NCI-H187 treated with DMSO at 0.1 percent for 48 hours (cell line): ENCODE measurements around the gene BCL2L15.

Source experiments
- DNase-seq: peaks from one replicate; lab custom pipeline; 2025; lab: John Stamatoyannopoulos, UW

Gene BCL2L15

DNA sequence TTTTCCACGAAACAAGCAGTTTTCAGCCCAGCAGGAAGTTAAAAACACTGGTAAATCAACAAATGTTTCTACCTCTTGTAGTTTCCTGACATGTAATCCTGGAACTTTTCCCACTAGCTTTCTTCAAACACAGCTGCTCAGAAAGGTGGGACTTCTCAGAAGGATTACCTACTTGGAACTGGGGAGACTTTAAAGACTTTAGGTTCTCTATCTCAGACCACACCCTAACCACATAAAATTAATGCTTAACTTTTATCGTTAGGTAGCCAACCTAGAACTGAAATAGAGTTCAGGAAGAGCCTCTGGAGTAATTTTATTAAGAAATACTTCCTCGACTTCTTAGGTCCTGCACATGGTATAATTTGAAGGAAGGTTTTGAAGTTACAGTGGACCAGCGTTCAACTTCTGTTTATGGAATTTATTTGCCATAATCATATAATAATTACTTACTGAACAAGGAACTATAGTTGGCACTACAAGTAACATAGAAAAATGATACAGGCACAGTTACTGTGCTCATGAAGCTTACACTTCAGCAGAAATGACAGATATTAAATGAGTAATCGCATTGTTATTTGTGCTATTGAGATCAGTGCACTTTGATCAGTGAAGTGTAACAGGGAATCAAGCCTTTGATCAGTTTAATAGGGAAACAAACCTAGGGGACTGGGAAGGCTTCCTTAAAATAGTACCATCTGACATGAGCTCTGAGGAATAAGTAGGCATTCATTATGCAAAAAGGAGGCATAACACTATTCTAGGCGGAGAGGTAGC, at the start of gene BCL2L15:
TSS of gene BCL2L15 (minus strand) at position 180 of the 774 bp plus-strand sequence. CDS start 206 bp downstream, outside the sequence.
- no peak for DNase-seq

DNA sequence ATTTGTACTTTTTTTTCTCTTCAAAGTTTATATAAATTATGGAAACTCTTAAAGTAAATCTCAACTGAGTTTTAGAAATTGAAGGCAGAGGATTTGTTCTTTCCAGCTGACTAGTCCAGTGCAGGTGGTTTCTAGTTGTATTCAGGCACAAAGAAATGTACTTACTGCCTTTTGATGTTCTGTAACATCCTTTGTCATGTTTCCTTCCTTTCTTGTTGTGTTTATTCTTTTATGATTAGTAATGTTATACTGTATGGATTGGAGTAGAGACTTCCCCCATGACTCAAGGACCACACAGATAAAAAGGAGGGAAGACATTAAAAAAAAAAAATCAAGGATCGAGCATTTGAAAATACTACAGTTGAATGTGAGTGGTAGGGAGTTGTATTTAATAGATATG, 49.8 kb upstream of the BCL2L15 start:
- DNase-seq: no peak

DNA sequence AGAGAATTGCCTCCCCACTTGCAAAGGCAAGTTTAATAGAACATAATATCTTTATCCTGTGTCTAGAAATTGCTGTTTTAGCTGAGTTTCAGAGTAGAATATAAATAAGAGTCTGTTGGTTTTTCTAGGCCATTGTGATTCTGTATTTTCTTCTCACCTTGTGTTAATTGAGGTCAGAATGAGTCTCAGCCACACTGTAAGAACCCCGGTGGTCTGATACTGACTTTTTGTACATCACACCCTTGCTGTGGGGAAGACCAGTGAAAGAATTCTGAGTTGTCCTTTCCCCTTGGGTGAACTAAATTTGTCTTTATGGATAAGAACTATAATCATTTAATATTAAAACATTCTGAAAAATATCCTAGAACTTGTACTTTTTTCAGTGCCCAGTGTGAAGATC, 48.6 kb upstream of the BCL2L15 start:
- no peak for DNase-seq

DNA sequence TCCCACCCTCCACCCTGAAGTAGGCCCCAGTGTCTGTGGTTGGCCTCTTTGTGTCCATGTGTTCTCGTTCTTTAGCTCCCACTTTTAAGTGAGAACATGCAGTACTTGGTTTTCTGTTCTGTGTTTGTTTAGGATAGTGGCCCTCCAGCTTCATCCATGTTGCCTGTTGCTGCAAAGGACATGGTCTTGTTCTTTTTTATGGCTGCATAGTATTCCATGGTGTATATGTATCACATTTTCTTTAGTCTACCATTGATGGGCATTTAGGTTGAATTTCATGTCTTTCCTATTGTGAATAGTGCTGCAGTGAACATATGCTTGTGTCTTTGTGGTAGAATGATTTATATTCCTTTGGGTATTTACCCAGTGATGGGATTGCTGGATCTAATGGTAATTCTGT, 47.8 kb upstream of the BCL2L15 start:
- no peak for DNase-seq

DNA sequence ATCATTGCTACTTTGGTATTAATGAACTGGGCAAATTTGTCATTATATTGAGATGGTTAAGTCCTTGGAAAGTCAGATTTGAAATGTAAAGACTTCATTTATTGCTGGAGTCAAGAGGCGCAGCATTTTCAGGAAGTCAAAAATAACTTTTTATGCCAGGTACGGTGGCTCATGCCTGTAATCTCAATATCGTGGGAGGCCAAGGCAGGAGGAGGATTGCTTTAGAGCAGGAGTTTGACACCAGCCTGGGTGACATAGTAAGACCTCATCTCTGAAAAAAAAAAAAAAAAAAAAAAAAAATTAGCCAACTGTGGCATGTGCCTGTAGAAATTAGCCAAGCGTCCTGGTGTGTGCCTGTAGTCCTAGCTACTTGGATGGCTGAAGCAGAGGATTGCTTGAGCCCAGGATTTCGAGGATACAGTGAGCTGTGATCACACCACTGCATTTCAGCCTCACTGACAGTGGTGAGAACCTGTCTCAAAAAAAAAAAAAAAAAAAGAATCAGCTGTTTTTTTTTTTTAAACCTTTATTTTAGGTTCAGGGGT, 47.2 kb upstream of the BCL2L15 start:
- no peak for DNase-seq

DNA sequence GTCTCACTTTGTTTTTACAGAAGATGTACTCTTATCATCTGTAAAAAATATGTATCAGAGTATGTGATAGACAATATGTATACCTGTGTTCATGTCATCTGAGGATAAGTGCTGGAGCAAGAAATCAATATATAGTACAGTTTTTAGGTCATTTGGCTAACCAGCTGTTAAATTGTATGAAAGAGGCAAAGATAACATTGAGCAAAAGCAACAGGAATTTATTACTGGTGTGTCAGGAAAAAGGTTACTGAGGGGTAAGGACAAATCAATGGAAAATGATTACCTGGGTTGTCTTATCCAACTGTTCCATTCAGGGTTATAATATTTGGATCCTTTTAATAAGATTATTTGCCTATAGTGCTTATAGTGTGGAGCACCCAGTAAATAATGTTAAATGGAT, 46.6 kb upstream of the BCL2L15 start:
- DNase-seq: no peak

DNA sequence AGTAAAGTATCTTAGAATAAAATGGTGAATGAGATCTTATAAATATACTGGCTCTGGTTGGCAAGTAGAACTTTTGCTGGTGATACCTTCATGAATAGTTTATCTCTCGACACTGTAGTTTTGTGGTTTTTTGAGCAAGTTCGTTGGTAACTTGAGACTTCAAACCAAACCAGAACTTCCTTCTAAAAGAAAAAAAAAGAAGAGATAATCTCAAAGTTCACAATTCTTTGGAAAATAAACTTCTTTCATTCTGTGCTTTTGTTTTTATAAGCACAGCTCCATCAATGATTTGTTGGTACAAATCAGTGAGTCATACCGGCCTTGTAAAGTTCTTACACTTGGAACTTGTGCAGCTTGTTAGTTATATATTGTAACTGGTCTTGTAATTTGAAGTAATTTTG, 44.1 kb upstream of the BCL2L15 start:
- DNase-seq: no peak

DNA sequence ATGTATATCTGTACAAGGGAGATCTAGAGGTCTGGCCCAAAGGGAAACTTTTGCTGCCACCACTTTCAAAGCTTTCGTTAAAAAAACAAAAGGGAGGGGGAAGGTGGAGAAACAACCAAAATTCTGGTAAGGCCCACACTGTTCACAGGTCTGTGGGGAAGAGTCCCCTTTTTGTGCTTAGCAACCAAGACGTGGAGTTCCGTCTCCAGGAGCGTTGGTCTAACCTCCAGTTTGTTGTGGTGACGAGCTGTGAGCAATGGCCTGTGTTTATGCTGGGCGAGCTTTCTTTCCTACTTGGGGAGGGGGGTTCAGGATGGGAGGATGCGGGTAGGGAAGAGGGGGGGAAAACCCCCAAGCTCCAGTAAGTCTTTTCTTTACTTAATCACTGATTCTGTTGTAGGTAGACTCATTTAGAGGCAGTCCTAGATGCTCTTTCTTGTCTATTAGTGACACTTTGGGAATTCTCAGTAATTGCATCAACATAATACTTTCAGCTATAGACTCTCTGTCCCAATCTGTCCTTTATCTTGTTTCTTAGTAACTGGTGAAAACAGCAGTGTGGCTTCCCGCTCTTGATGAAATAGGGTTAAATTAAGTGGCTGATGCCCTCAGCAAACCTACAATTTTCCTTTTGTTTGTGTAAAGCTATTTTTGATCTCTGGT, 43.2 kb upstream of the BCL2L15 start:
- no peak for DNase-seq

DNA sequence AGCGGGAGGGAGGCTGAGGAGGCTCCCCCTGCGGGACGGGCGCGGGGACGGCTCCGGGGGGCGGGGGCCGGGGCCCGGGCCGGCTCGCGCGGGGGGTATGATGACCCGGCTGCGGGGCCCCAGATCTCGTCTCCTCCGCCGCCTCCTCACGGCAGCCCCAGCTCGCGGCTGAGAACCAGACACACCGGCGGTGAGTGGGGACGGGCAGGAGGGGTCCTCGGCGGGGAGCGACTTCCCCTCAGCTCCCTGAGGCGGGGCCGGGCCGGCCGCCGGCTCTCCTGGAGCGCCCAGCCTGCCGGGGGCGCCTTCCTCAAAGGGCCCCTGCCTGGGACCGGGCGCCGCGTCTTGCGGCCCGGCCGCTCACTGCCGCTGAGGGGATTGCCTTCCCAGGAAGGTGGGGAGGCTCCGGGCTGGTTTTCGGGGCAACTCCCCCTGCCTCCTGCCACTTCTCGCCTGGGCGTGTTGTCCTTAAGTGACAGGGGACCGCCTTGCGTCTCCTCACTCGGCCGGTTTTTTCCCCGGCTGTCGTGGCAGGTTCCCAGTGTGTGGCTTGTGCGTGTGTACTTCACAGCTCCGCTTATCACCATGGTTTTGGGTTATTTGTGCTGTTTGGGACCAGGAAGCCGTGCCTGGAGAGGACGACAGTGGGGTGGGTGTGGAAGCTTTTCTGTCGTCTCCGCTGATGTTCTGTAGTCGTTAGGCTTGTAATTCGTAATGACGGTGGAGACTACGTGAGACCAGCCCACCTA, 42.5 kb upstream of the BCL2L15 start:
- DNase-seq: no peak

DNA sequence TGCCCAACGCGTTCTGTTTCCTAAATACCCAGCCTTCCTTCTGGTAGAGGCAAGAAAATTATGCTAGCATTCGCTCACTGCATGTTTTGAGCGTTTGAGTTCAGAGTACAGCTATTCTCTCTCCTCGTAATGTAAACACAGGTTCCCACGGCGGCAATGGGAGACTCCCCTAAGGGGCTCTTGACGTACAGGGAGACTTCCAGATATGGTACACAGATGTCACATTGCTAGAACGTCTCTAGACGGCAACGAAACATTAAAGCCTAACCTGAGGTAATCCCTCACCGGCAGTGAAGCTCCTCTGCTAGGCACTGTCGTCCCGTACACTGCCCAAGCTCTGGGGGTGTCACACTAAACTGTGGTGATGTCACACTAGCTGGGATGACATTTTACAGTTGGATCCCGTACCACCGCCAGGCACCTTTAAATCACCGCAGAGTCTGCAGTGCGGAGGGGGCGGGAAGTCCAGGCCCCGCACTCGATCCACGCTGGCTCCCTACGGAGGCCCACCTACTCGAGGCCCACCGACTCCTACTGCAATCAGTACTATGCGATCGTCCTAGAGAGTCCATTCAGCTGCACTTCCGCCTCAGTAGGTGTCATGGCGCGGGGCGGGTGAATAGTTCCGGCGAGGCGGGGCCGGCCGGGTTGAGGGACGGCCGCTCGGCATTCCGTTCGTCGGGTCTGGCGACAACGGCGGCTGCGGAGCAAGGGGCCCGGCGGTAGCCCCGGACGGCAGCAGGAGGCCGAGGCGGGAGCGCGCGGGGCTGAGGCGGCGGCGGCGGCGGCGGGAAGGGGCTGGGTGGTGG, 41.8 kb upstream of the BCL2L15 start, which contains the start of gene HIPK1:
TSS of gene HIPK1 (plus strand) at position 384 of the 809 bp plus-strand sequence.
- peak; percentile 66 for DNase-seq

DNA sequence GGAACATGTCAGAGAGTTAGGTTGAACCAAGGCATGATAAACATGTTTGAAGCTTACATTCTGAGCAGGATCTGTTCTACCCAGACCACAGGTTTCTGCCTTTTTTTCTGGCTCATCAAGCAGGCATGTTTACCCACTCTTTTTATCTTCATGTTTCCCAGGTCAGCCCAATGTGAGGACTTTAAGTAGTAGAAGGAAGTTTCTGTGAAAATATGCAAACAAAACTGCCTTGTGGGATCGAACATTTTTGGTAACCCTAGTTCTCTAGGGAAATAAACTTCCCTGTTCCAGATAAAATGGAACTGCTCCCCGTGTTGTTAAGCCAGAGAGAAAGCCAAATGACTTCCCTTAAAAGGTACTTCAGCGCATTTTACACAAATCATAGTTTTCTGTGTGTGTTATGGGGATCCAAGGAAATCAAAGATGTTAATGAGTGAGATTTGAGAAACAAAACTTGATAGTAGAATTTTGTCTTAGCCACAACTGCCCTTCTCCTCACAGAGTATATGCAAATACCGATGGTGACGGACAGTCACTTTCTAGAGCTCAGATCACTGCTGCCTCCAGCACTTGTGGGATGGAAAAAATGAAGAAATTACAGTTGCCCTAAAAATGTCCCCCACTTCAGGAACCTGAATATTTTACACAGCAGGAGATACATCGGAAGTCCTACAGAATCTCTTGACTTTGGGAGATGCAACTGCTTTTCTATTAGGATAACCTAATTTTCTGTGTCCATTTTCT, 41.0 kb upstream of the BCL2L15 start:
- DNase-seq: no peak

DNA sequence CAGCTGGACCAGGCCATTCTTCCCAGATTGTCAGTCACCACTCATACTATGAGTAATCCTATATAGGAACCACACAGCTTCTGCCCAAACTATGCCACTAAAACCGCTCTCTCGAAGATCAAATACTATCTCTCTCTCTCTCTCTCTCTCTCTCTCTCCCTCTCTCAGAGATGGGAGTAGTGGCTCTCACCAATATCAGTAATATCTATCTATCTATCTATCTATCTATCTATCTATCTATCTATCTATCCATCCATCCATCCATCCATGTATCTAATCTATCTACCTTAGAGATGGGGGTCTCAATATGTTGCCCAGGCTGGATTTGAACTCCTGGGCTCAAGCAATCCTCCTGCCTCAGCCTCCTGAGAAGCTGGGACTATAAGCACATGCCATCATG, 37.1 kb upstream of the BCL2L15 start:
- DNase-seq: no peak

DNA sequence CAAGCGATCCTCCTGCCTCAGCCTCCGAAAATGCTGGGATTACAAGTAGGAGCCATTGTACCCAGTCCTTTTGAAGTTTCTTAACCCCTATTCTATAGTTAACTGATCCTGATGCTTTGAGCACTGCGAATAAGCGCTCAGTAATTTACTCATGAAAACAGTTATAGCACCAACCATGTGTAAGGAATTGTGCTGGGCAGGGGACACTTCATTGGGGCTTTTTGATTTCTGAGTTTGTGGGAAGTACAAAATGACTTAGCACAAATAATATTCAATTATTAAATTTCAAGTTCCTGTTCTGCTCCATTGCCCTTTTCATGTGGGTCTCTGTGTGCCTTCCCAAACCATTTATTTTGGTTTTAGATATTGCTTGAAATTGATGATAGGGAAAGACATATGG, 35.6 kb upstream of the BCL2L15 start:
- no peak for DNase-seq

DNA sequence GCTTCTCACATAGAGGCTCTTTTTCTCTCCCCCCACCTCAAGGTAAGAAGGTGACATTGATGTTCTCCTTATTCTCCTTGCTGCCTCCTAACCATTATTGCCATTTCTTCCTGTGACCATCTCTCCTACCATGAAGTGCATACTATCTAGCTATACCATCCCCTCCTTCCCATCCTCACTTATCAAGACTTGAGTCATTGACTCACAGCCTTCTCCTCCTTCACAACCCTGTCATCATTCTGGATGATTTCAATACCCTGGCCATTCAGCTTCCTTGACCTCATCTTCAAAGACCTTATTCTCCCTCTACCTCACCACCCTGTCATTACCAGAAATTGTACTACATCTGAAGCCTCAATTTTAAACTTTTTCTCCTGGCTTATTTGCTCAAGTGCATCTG, 30.9 kb upstream of the BCL2L15 start:
- no peak for DNase-seq

DNA sequence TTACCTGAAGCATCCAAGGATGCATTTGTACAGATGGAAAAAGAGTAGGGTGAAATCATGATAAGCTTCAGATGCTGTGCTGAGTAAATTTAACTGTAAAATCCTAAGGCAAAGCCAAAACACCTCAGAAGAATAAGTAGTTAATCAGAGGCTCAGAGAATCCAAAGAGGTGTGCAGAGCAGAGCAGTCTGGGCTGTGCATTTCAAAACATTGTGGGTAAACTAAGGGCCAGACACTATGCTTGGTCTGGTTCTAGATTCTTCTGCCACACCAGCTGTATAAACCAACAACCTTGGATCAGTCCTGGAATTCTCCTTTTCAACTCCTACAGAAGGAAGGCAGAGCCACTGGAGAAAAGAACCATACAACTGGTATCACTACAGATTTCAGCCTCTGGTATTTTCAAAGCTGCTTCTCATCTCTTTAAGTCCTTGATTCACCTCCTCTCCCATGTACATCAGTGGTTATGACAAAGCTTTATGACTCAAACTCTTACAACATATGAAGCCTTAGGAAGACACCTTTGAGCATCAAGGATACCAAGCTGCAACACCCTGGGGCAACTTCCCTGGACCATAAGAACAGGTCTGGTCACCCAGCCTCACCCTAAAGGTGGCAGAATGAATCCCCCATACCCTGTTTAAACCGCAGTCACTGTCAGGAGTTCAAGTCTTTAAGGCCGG, 30.2 kb upstream of the BCL2L15 start:
- no peak for DNase-seq

DNA sequence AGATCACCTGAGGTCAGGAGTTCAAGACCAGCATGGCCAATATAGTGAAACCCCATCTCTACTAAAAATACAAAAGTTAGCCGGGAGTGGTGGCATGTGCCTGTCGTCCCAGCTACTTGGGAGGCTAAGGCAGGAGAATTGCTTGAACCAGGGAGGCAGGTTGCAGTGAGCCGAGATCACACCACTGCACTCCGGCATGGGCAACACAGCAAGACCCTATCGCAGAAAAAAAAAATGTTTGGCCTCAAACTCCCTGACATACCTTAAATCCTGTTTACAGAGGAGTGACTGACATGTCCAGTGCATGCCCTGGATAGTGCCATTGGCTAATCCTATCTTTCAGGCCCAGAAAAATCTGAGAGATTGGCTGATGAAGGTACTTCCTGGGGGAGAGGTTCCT, 29.6 kb upstream of the BCL2L15 start:
- no peak for DNase-seq

DNA sequence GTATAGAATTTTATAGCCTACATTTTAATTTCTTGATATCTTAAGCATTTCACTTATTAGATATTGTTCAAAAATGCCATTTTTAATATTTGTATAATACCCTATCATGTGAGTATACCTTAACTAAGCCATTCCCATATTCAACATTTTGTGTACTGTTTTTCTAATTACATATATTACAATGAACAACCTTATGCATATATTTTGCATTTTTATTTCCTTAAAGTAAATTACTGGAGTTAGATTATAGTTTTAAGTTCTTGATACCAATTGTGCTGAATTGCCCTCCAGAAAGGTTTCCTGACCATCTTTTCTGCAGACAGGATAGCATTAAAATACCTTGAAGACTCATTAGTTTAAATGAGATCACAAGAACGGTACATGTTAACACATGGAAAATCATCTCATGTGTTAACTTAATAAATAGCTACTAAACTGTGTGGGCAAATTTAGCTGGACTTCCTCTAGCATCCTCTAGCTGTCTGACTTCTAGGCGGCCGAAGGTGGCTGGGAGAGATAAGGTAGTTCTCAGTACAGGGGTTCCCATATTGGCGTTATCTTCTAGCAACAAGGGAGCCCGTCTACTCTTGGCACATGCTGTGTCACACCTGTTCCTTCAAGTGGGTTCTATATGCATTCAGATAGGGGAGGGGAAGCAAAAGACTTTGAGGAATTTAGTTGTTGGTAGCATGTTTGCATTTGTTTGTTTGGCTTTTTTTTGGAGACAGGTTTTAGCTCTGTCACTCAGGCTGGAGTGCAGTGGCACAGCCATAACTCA, 26.7 kb upstream of the BCL2L15 start:
- DNase-seq: no peak

DNA sequence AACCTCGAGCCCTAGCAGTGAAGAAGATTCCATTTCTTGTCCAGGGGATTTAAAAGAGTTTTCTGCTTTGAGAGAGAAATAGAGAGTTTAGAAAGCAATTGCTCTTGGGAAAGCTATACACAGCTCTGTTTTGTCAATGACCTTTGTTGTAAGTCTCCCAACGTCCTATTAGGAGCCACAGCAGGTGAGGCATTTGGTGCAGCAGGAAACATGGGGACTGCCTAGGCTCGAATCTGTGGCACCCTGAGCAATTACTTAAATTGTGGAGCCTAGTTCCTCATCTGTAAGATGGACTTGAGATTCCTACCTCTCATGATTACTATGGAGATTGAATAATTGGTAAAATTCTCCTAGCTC, 25.9 kb upstream of the BCL2L15 start:
- no peak for DNase-seq

DNA sequence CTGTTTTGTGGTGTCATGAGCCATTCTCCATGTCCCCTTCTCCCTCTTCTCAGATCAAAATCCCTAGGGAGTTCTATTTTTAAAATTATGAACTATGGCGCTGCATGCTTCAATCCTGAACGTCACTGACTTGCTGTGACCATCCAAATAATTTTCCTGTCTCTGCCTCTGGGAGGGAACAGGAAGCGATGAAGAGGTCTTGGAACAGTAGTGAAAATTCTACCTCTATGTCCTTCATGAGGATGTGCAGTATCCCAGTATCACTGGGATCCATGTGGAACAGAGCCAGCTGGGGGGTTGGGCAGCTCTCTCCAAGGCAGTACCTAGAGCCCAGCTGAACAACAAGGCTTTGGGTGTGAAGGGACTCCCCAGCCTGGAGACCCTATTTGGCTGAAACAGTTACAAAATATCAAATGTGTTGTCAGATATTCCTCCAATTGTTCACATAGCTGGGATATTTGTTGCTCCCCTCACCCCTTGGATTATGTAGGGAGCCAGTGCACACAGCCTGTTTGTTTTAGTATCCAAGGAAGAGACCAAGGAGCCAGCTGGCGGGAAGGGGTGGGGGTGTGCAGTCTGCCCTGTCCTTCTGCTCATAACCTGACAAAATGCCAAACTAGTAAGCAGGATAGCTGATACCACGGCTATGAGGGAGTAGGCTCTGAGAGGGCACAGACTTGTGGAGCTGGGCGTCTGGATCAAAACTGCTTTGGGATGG, 25.4 kb upstream of the BCL2L15 start:
- no peak for DNase-seq
